Body of pancreas (tissue), 4 donors: ENCODE results near the gene SFTPB. TPM values are rescaled to one million over a fixed set of nuclear protein-coding genes. Genes with fewer than 3 reads are reported as not detected.

Experiments
- ATAC-seq: fragments of 150-250 bp; one replicate; pipeline ENCODE4 v1.9.1; 2016
- DNase-seq, 4 donors: peaks; one replicate each; pipeline ENCODE4 v3.0.0-alpha.2; 2019
- H3K27ac ChIP-seq, 4 donors: fragments of 200-600 bp; sonication (generic); 1 replicate in 3 of 4; 2 replicates in 1 of 4; pipeline versions ENCODE4 v1.5.1 to v1.6.1; 2016 to 2019; ENCODE audit warnings: mild to moderate bottlenecking in 1 of 4, mixed read lengths in 1 of 4, moderate library complexity in 1 of 4
- H3K27me3 ChIP-seq, 2 donors: fragments of 200-600 bp; sonication (generic); one replicate each; pipeline ENCODE4 v1.6.0; 2016; ENCODE audit warnings: mild to moderate bottlenecking in 1 of 2
- H3K36me3 ChIP-seq, 2 donors: fragments of 200-600 bp; sonication (generic); replicated peaks in 1 of 2; 2 replicates each; pipeline ENCODE4 v1.5.1; 2016; ENCODE audit warnings: low read depth in 2 of 2; ENCODE audit not compliant: insufficient read depth in 1 of 2
- H3K4me1 ChIP-seq: fragments of 200-600 bp; sonication (generic); one replicate; pipeline ENCODE4 v1.6.0; 2016
- H3K4me3 ChIP-seq, 2 donors: fragments of 200-600 bp; sonication (generic); 1 replicate in 1 of 2; 2 replicates in 1 of 2; pipeline ENCODE4 v1.5.1; 2016 to 2019
- H3K9me3 ChIP-seq, 3 donors: fragments of 200-600 bp; sonication (generic); 1 replicate in 2 of 3; 2 replicates in 1 of 3; pipeline ENCODE4 v1.5.1; 2016
- POLR2A ChIP-seq, 3 donors: fragments of 450-650 bp; IDR thresholded peaks; one replicate each; pipeline ENCODE4 v1.6.1; 2016; ENCODE audit warnings: antibody characterized with exemption in 3 of 3, mild to moderate bottlenecking in 2 of 3
- WGBS, 2 donors: methylation state at CpG; one replicate each; pipeline ENCODE4 v1.1.5; 2017; 5-methylcytosine and 5-hydroxymethylcytosine counted together
- intact Hi-C: fragments of 100-400 bp; cut with DNase I; formaldehyde crosslinking; loops from one replicate; pipeline ENCODE4 v1.15.1; 2023
- total RNA-seq, 2 donors: library from RNA; depleted of rRNA; stranded (reverse); fragments of >200 nt; gene quantifications; one replicate each; pipeline ENCODE4 v1.1.0, GENCODE V29; 2016
- TF ChIP-seq, protein P1 (sequence below), 7 experiments: fragments of 450-650 bp in 4 of 7; fragments of 200-600 bp in 3 of 7; sonication (generic) in 3 of 7; IDR thresholded peaks; one replicate each; pipeline ENCODE4 v1.5.1; 2016 to 2019; ENCODE audit warnings: antibody characterized with exemption in 7 of 7

Gene SFTPB
- total RNA-seq, 2 donors from 2014 or later = not detected

DNA sequence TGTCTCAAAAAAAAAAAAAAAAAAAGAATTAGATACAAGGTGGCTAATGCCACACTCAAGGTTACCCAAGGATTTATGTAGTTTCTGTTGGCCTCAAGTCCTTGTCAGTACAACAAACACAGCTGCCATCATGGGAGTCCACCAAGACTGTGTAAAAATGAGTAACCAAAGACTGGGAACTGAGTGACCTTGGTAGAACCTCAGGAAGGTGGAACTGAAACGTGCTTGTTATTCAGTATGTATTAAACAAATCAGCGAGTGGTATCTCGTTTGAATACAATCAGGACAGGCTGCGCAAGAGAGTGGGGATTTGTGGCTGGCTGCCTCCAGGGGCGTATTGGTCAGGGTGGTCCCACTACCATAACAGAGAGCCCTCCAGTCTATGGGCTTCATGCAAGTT lies 1.6 kb upstream of the SFTPB start:
- Histone ChIP-seq H3K4me1 (no peaks in the 10 kb centered on the region), H3K27ac (no peak overlapping the region), H3K4me3 (no peak overlapping the region), H3K36me3 (no peaks in the 10 kb centered on the region), H3K9me3 (no peaks in the 10 kb centered on the region), H3K27me3 (no peaks in the 10 kb centered on the region)
- 31 to 42% methylated on average over 5 of the region's 5 CpGs for WGBS, 2 donors
- ATAC-seq = peak; percentile 36
- intact Hi-C loops = loop anchor here (10.0 kb wide), 1 partner anchor 435 kb away; no protein-coding TSS in a partner anchor
- DNase-seq = no peak
- TF ChIP-seq, protein P1, sequence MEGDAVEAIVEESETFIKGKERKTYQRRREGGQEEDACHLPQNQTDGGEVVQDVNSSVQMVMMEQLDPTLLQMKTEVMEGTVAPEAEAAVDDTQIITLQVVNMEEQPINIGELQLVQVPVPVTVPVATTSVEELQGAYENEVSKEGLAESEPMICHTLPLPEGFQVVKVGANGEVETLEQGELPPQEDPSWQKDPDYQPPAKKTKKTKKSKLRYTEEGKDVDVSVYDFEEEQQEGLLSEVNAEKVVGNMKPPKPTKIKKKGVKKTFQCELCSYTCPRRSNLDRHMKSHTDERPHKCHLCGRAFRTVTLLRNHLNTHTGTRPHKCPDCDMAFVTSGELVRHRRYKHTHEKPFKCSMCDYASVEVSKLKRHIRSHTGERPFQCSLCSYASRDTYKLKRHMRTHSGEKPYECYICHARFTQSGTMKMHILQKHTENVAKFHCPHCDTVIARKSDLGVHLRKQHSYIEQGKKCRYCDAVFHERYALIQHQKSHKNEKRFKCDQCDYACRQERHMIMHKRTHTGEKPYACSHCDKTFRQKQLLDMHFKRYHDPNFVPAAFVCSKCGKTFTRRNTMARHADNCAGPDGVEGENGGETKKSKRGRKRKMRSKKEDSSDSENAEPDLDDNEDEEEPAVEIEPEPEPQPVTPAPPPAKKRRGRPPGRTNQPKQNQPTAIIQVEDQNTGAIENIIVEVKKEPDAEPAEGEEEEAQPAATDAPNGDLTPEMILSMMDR (IDR thresholded peaks at IDR 0.05) = no peak
- TF ChIP-seq POLR2A (IDR thresholded peaks at IDR 0.05) = no peak

DNA sequence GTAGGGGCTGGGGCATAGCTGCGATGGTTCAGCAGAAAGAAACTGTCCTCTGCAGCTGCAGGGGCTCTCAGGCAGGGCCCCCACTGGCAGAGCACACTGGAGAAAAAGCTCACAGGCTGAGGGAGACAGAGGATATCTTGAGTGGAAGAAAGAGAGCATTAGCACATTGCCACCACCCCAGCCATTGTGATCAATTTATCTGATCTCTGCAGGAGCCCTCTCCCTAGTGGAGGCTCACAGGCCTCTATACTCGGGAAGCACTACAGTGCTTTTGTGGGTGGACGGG lies 801 bp upstream of the SFTPB start:
- intact Hi-C loops = loop anchor here (10.0 kb wide), 1 partner anchor 434 kb away; no protein-coding TSS in a partner anchor
- no peaks in the 10 kb centered on the region for H3K9me3 ChIP-seq
- no peaks in the 10 kb centered on the region for H3K4me1 ChIP-seq
- TF ChIP-seq, protein P1 (IDR thresholded peaks at IDR 0.05) = no peak
- no peak for TF ChIP-seq POLR2A (IDR thresholded peaks at IDR 0.05)
- H3K27me3 ChIP-seq = no peaks in the 10 kb centered on the region
- no peaks in the 10 kb centered on the region for H3K36me3 ChIP-seq
- H3K4me3 ChIP-seq = no peak overlapping the region
- ATAC-seq (no peak), DNase-seq (no peak)
- no peak overlapping the region for H3K27ac ChIP-seq
- 81 to 92% methylated on average over 2 to 3 of the region's 3 CpGs for WGBS, 2 donors

DNA sequence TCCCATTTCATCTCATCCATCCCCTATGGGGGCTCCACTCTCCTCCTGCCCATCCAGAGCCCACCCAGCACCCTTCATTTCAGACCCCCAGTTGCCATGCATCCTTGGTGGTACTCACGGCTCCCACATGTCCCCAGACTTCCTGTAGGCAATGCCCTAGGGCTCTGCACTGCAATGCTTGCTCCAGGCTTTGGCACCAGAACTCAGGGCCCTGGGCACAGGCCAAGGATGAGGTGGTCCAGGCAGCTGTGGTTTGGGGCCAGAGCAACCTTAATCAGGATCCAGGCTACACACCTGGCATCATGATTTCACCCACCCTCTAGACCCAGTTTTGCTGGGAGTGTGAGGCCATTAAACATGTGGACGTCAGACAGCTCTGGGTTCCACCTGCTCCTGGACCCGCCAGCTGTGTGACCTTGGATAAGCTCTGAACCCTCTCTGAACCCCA lies 414 bp downstream of the SFTPB start:
- no peaks in the 10 kb centered on the region for H3K36me3 ChIP-seq

DNA sequence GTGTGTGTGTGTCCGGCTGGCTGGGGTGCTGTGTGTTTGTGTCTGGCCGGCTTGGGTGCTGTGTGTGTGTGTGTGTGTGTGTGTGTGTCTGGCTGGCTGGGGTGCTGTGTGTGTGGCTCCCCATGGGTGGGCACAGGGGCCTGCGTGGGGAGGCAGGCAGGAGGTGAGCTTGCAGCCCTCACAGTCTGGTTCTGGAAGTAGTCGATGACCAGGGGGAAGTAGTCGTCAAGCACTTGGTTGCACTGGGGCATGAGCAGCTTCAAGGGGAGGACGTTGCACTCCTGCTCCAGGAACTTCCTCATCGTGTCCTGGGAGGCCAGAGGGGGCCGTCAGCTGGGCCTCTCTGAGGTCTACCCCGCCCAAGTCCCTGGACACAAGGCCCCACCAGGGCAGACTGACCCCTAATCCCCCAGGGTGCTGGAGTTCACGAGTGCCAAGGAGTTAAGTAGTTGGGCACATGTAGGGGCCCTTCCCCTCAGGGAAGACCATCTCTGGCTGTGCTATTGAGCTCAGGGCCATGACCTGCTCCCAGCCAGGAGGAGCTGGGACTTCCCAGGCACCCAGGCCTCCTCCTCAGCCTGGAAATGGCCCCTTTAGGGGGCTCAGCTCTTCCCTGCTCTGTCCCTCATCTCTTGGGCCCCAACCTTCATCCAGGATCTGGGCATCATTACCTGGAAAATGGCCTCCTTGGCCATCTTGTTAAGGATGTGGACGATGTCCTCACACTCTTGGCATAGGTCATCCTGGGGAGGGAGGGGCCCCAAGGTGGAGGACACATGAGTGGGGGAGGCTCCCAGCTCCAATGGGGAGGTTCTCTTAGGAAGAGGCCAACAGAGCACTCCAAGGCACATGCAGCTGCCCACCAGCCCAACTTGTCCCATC lies 1.3 kb downstream of the SFTPB start:
- Histone ChIP-seq H3K4me3 (no peak overlapping the region), H3K36me3 (no peaks in the 10 kb centered on the region), H3K4me1 (no peaks in the 10 kb centered on the region), H3K27ac (no peak overlapping the region), H3K9me3 (no peaks in the 10 kb centered on the region), H3K27me3 (no peaks in the 10 kb centered on the region)
- TF ChIP-seq, protein P1 (IDR thresholded peaks at IDR 0.05) = no peak
- TF ChIP-seq POLR2A (IDR thresholded peaks at IDR 0.05) = no peak
- ATAC-seq (no peak), DNase-seq (peak in 1 of 4 donors; percentile 43)
- 70 to 90% methylated on average over 3 to 11 of the region's 11 CpGs for WGBS, 2 donors
- intact Hi-C loops = loop anchor here (10.0 kb wide), 1 partner anchor 432 kb away; no protein-coding TSS in a partner anchor

More for the DNA sequence above, 414 bp downstream of the SFTPB start:
- Histone ChIP-seq H3K4me3 (no peak overlapping the region), H3K27me3 (no peaks in the 10 kb centered on the region), H3K27ac (no peak overlapping the region), H3K9me3 (no peaks in the 10 kb centered on the region), H3K4me1 (no peaks in the 10 kb centered on the region)
- ATAC-seq (no peak), DNase-seq (no peak)
- TF ChIP-seq, protein P1 (IDR thresholded peaks at IDR 0.05) = no peak
- no peak for TF ChIP-seq POLR2A (IDR thresholded peaks at IDR 0.05)
- 65 to 93% methylated on average over 1 to 3 of the region's 3 CpGs for WGBS, 2 donors
- intact Hi-C loops = loop anchor here (10.0 kb wide), 1 partner anchor 433 kb away; no protein-coding TSS in a partner anchor
